Neural progenitor cell (in vitro differentiated cells): ENCODE measurements around the gene LMBR1. TPM values are rescaled to one million over a fixed set of nuclear protein-coding genes. Genes with fewer than 3 reads are reported as not detected.

Source experiments
- DNase-seq: peaks from one replicate; pipeline ENCODE4 v3.0.0-alpha.2; 2016; ENCODE audit warnings: low spot score
- H2AFZ ChIP-seq: fragments of 200-600 bp; sonication (generic); replicated peaks from 2 replicates; pipeline ENCODE4 v1.6.1; 2016; ENCODE audit warnings: antibody characterized with exemption
- H3F3A ChIP-seq: fragments of 200-600 bp; sonication (generic); 2 replicates; pipeline ENCODE4 v1.6.1; 2016; ENCODE audit warnings: antibody characterized with exemption, low read depth
- H3K27ac ChIP-seq: fragments of 200-600 bp; sonication (generic); 2 replicates; pipeline ENCODE4 v1.5.1; 2016; ENCODE audit warnings: mild to moderate bottlenecking
- H3K27me3 ChIP-seq: fragments of 200-600 bp; sonication (generic); 2 replicates; pipeline ENCODE4 v1.6.1; 2016; ENCODE audit warnings: mild to moderate bottlenecking, moderate library complexity
- H3K36me3 ChIP-seq: fragments of 200-600 bp; sonication (generic); 2 replicates; pipeline ENCODE4 v1.5.1; 2016
- H3K4me1 ChIP-seq: fragments of 200-600 bp; sonication (generic); 2 replicates; pipeline ENCODE4 v1.6.1; 2016; ENCODE audit warnings: mixed run types
- H3K4me2 ChIP-seq: fragments of 200-600 bp; sonication (generic); 2 replicates; pipeline ENCODE4 v1.6.1; 2016
- H3K4me3 ChIP-seq: fragments of 200-600 bp; sonication (generic); 2 replicates; pipeline ENCODE4 v1.5.1; 2016
- H3K79me2 ChIP-seq: fragments of 200-600 bp; sonication (generic); 2 replicates; pipeline ENCODE4 v1.6.1; 2016; ENCODE audit warnings: low read depth
- H3K9ac ChIP-seq: fragments of 200-600 bp; sonication (generic); 2 replicates; pipeline ENCODE4 v1.6.1; 2016
- H3K9me3 ChIP-seq: fragments of 200-600 bp; sonication (generic); 2 replicates; pipeline ENCODE4 v1.5.1; 2016; ENCODE audit warnings: low read depth
- H4K20me1 ChIP-seq: fragments of 200-600 bp; sonication (generic); 2 replicates; pipeline ENCODE4 v1.6.1; 2016; ENCODE audit warnings: low read depth
- H3K27ac Mint-ChIP-seq: 3 replicates; pipeline ENCODE4 v1.8.0; 2021; ENCODE audit warnings: mixed read lengths
- H3K27me3 Mint-ChIP-seq: 2 replicates; pipeline ENCODE4 v1.8.0; 2022; ENCODE audit warnings: low read depth, mild to moderate bottlenecking, inconsistent platforms, moderate library complexity, mixed read lengths; ENCODE audit not compliant: insufficient read depth
- H3K36me3 Mint-ChIP-seq: 3 replicates; pipeline ENCODE4 v1.8.0; 2021; ENCODE audit warnings: mixed read lengths
- H3K4me1 Mint-ChIP-seq: 3 replicates; pipeline ENCODE4 v1.8.0; 2021; ENCODE audit warnings: mixed read lengths
- H3K4me3 Mint-ChIP-seq: 3 replicates; pipeline ENCODE4 v1.8.0; 2021; ENCODE audit warnings: mild to moderate bottlenecking, moderate library complexity, mixed read lengths
- H3K9me3 Mint-ChIP-seq: 3 replicates; pipeline ENCODE4 v1.8.0; 2020; ENCODE audit warnings: mixed read lengths
- CTCF ChIP-seq: fragments of 200-600 bp; sonication (generic); IDR thresholded peaks from 2 replicates; pipeline ENCODE4 v1.5.1; 2017; ENCODE audit warnings: antibody characterized with exemption, mild to moderate bottlenecking
- EZH2 ChIP-seq: fragments of 200-600 bp; sonication (generic); IDR thresholded peaks from 2 replicates; pipeline ENCODE4 v1.6.1; 2017; ENCODE audit warnings: antibody characterized with exemption, mild to moderate bottlenecking, moderate library complexity
- EZH2phosphoT487 ChIP-seq: fragments of 200-600 bp; sonication (generic); IDR thresholded peaks from 2 replicates; pipeline ENCODE4 v1.6.1; 2017; ENCODE audit warnings: antibody characterized with exemption
- total RNA-seq: library from RNA; depleted of rRNA; stranded (reverse); fragments of >200 nt; gene quantifications from 2 replicates; pipeline ENCODE4 v1.2.3, GENCODE V29; 2015; ENCODE audit warnings: low replicate concordance

LMBR1 gene, protein sequence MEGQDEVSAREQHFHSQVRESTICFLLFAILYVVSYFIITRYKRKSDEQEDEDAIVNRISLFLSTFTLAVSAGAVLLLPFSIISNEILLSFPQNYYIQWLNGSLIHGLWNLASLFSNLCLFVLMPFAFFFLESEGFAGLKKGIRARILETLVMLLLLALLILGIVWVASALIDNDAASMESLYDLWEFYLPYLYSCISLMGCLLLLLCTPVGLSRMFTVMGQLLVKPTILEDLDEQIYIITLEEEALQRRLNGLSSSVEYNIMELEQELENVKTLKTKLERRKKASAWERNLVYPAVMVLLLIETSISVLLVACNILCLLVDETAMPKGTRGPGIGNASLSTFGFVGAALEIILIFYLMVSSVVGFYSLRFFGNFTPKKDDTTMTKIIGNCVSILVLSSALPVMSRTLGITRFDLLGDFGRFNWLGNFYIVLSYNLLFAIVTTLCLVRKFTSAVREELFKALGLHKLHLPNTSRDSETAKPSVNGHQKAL
- 42.0 and 58.1 TPM in 2 replicates for total RNA-seq

DNA sequence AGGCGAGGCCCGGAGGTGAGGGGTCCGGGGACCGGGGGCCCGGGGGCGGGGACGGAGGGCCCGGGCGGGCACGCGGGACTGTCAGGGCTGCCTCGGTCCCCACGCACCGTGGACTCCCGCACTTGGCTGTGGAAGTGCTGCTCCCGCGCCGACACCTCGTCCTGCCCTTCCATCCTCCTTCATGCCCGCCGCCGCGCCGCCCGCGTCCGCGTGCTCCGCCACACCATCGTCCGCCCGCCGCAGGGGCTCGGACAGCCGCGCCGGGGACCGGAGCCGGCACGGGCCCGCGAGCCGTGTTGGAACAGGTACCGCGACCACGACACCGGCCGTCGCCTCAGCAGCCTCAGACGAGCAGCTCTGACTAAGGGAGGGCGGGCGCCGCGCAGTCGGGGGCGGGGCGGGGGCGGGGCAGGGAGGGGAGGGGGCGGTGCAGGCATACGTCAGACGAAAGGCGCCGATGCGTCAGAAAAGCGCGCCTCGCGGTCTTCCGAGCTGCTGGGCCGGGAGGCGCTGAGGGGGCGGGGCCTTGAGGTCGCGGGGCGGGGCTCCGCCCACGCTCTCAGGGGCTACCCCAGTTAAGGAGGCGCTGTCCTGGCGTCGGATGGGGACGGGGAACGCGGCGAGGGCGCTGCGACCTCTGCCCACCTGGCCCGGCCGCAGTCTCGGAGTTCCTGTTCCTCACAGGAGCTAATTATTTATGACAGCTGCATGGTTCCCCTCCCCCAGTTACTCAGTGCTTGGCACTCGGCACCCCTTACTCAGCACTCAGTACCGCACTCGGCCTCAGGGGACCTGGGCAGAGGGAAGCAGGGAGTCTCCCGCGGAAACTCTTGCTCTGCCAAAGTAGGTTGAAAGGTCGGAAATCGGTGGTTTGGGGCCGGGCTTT, at the start of gene LMBR1:
Gene LMBR1, minus strand, starts transcription at position 363 of the 886 bp plus-strand sequence. Its CDS starts 190 bp downstream, at position 173.
- peak within 1 kb of the TSS; percentile 95 for H3K4me3 Mint-ChIP-seq
- no peak for TF ChIP-seq EZH2phosphoT487
- peak; percentile 47 for TF ChIP-seq CTCF

GRCh38 chr7:156942708-156943090, 49.7 kb upstream of the LMBR1 start:
- Mint-ChIP-seq H3K4me1 (peaks cover 2% of the 10 kb centered on the region), H3K4me3 (no peak overlapping the region), H3K27ac (no peak overlapping the region), H3K36me3 (no peaks in the 10 kb centered on the region), H3K9me3 (peaks cover 17% of the 10 kb centered on the region), H3K27me3 (peaks cover 16% of the 10 kb centered on the region)
- H3K36me3 ChIP-seq, result no peaks in the 10 kb centered on the region
- TF ChIP-seq EZH2 (no peak), CTCF (no peak), EZH2phosphoT487 (no peak)
- no peak overlapping the region for H3K9ac ChIP-seq
- no peaks in the 10 kb centered on the region for H3K9me3 ChIP-seq
- H3F3A ChIP-seq, result no peaks in the 10 kb centered on the region
- H3K4me2 ChIP-seq, result no peak overlapping the region
- no peaks in the 10 kb centered on the region for H3K79me2 ChIP-seq
- H2AFZ ChIP-seq, result no peak overlapping the region
- no peaks in the 10 kb centered on the region for H4K20me1 ChIP-seq
- DNase-seq, result no peak
- H3K4me1 ChIP-seq, result no peaks in the 10 kb centered on the region
- no peaks in the 10 kb centered on the region for H3K27me3 ChIP-seq
- H3K4me3 ChIP-seq, result no peak overlapping the region
- H3K27ac ChIP-seq, result no peak overlapping the region

More for the DNA sequence above, at the start of gene LMBR1:
- no peaks in the 10 kb centered on the region for H3K36me3 ChIP-seq
- peak within 1 kb of the TSS; percentile 91 for H3K4me3 ChIP-seq
- peaks cover 8% of the 10 kb centered on the region for H3K36me3 Mint-ChIP-seq
- H3K27me3 ChIP-seq, result no peaks in the 10 kb centered on the region
- peak within 1 kb of the TSS; percentile 45 for H3K9ac ChIP-seq
- peaks cover 12% of the 10 kb centered on the region for H3K4me1 Mint-ChIP-seq
- H3K9me3 Mint-ChIP-seq, result no peaks in the 10 kb centered on the region
- peak within 1 kb of the TSS; percentile 86 for H3K27ac ChIP-seq
- peaks cover 6% of the 10 kb centered on the region for H3K4me1 ChIP-seq
- H3K27ac Mint-ChIP-seq, result no peak within 1 kb of the TSS
- H3K27me3 Mint-ChIP-seq, result peaks cover 8% of the 10 kb centered on the region
- DNase-seq, result peak; percentile 98
- peaks cover 45% of the 10 kb centered on the region for H3K79me2 ChIP-seq
- peak within 1 kb of the TSS; percentile 91 for H2AFZ ChIP-seq
- peaks cover 10% of the 10 kb centered on the region for H4K20me1 ChIP-seq
- peaks cover 17% of the 10 kb centered on the region for H3F3A ChIP-seq
- H3K4me2 ChIP-seq, result peak within 1 kb of the TSS; percentile 89
- no peaks in the 10 kb centered on the region for H3K9me3 ChIP-seq

DNA sequence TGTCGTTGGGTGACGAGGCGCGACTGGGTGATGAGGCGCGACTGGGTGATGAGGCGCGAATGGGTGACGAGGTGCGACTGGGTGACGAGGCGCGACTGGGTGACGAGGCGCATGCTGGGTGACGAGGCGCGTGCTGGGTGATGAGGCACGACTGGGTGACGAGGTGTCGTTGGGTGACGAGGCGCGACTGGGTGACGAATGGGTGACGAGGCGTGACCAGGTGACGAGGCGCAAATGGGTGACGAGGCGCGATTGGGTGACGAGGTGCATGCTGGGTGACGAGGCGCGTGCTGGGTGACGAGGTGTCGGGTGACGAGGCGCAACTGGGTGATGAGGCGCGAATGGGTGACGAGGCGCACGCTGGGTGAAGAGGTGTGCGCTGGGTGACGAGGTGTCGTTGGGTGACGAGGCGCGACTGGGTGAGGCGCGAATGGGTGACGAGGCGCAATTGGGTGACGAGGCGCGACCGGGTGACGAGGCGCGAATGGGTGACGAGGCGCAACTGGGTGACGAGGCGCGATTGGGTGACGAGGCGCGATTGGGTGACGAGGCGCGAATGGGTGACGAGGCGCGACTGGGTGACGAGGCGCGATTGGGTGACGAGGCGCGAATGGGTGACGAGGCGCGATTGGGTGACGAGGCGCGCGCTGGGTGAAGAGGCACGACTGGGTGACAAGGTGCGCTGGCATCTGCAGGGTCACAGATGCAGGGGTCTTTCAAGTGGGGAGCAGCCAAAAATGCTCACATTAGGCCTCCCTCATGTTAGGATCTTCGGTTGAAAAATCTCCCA, 48.6 kb upstream of the LMBR1 start:
- peaks cover 2% of the 10 kb centered on the region for H3K4me1 Mint-ChIP-seq

More for the DNA sequence above, 48.6 kb upstream of the LMBR1 start:
- Histone ChIP-seq H3K4me1 (no peaks in the 10 kb centered on the region), H4K20me1 (no peaks in the 10 kb centered on the region), H3K4me2 (no peak overlapping the region), H3K4me3 (no peak overlapping the region), H3K79me2 (no peaks in the 10 kb centered on the region), H3K27ac (no peak overlapping the region), H3K9ac (no peak overlapping the region), H3K36me3 (no peaks in the 10 kb centered on the region), H3K27me3 (no peaks in the 10 kb centered on the region), H2AFZ (no peak overlapping the region), H3F3A (no peaks in the 10 kb centered on the region), H3K9me3 (no peaks in the 10 kb centered on the region)
- DNase-seq, result no peak
- Mint-ChIP-seq H3K27ac (no peak overlapping the region), H3K4me3 (peak overlapping the region; percentile 66), H3K27me3 (peaks cover 15% of the 10 kb centered on the region), H3K36me3 (no peaks in the 10 kb centered on the region), H3K9me3 (peaks cover 17% of the 10 kb centered on the region)
- no peak for TF ChIP-seq EZH2
- TF ChIP-seq EZH2phosphoT487, result no peak
- TF ChIP-seq CTCF, result no peak
